ENCODE results near the gene MRPL11.

The MRPL11 gene

GRCh38 chr11:66429983-66430602 is 8.6 kb downstream of the MRPL11 start:
- DNase-seq, result peak; percentile 90

DNA sequence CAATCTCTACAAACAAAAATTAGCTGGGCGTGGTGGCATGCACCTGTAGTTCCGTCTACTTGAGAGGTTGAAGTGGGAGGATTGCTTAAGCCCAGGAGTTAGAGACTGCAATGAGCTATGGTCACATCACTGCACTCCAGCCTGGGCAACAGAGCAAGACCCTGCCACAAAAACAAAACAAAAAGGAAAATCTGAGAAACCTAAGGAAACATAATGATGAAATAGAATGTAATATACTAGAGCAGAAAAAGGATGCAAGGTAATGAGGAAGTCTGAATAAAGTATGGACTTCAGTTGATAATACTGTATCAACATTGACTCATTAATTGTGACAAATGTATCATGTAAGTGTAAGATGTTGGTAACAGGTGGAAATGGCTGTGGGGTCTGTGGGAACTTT is 9.7 kb downstream of the MRPL11 start:
- DNase-seq, result no peak

DNA sequence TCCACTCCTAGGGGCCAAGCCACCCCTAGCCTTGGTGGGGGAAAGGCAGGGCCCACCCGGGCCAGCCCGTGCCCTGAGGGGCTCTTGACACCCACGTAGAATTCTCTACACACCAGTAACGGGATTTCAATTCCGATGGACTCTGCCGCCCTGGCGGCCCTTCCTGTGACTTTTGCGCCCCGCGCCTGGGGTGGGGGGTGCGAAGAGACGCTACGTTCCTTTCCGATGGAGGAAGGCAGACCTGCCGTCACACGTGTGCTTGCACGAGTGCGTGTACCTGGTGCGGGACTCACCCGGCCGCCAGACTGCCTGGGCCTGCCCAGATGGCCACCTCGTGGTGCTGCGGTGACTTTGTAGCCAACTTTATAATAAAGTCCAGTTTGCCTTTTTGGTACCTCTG is 12.3 kb downstream of the MRPL11 start:
- DNase-seq, result peak; percentile 40

GRCh38 chr11:66421492-66422205 is 17.0 kb downstream of the MRPL11 start:
- peak; percentile 87 for DNase-seq

DNA sequence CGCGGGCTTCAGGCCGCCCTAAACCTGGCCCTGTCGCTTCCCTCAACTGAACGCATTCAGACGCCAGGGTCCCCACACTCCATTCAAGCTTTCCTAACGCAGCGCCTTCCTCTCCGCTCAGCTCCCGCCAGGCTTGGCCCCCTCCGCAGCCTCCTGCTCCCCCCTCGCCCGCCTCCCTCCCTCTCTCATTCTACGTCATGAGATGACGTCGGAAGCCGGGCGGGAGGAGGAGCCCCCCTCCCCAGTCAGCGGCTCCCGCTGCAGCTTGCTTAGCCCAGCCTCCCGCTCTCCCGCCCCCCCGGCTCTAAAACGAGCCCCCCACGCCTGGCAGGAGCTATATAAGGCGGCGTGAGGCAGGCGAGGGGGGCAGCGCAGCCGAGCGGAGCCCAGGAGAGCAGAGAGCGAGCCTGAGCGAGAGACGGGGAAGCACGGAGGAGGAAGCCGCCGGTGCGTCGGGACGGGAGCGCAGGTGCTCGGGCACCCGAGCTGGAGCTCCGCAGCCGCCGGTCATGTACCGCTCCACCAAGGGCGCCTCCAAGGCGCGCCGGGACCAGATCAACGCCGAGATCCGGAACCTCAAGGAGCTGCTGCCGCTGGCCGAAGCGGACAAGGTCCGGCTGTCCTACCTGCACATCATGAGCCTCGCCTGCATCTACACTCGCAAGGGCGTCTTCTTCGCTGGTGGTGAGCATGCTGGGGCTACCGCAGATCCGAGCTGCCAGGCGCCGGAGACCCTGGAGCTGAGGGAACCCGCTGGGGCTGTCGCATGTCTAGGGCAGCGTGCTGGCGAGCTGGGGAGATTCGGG is 17.8 kb downstream of the MRPL11 start, which contains the start of gene NPAS4:
TSS of gene NPAS4 (plus strand) at position 365 of the 806 bp plus-strand sequence. CDS start at position 510, 145 bp downstream.
- DNase-seq, result peak; percentile 74

DNA sequence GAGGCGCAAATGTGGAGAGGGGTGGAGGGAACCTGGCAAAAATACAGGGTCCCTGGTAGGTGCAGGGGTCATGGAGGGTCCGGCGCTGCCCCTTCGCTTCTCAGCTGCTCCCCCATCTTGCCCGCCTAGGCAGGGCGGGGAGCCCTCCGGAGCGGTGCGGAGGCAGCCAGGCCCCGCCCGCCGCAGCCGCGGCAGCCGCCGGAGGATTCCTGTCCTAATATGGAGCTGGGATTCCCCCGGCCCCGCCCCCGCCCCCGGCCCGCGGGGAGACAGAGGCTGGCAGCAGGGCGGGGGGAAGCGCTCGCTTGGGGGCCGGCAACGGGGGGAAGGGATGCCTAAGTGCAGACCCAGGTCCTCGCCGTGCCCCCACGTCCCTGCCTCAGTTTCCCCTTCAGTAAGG is 18.8 kb downstream of the MRPL11 start:
- DNase-seq, result peak; percentile 59

DNA sequence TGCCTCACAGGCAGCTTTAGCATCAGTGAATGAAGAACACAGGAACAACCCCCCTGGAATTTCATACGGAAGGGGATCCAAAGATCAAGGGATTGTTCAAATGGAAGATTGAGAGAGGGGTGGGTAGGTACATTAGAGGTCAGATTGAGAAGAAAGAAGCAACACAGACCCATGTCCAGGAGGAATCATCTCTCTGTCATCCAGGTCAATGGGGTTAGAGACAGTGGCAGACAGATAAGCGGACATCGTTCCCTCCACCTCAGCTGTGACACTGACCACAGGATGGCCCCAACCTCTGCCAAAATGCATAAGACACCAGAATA is 19.7 kb downstream of the MRPL11 start:
- no peak for DNase-seq

DNA sequence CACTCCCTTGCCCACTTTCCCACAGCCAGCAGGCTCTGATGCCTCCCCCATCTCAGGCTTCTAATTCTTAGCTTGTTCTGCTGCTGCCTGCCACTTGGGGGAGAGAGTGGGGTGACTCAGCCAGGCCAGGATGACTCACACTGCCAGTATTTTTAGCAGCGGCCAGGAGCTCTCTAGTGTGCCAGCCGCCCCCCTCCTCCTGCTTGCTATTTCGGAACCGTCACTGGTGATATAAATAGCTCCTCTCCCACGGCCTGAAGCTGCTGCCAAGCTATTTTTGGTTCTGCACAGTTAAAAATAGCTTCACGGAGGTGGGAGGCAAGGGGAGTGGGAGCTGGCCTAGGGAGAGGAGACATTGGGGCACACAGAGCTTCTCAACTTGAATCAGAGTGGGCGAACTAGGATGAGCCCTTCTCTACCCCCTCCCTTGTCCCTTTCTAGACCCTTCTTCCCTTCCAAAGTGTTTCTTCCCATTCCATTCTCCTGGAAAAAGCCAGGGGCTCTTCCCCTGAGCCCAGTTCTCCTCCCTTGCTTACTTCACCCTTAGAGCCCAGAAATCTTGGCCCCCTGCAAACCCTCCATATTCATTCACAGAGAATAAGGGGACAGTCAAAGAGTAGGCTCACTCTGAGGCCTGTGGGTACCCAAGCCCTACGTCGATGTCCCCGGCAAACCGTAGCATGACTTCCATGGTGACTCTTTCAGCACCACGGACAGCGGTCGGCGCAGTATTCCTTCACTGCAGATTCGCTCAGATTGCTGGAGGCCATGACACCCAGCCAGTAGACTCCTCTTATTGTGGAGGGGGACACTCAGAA is 20.3 kb downstream of the MRPL11 start:
- peak; percentile 92 for DNase-seq

- DNase-seq, result no peak
Measured at GRCh38 chr11:66417000-66417399, 21.6 kb downstream of the MRPL11 start.

GRCh38 chr11:66415423-66415822 is 23.2 kb downstream of the MRPL11 start:
- DNase-seq, result no peak

DNA sequence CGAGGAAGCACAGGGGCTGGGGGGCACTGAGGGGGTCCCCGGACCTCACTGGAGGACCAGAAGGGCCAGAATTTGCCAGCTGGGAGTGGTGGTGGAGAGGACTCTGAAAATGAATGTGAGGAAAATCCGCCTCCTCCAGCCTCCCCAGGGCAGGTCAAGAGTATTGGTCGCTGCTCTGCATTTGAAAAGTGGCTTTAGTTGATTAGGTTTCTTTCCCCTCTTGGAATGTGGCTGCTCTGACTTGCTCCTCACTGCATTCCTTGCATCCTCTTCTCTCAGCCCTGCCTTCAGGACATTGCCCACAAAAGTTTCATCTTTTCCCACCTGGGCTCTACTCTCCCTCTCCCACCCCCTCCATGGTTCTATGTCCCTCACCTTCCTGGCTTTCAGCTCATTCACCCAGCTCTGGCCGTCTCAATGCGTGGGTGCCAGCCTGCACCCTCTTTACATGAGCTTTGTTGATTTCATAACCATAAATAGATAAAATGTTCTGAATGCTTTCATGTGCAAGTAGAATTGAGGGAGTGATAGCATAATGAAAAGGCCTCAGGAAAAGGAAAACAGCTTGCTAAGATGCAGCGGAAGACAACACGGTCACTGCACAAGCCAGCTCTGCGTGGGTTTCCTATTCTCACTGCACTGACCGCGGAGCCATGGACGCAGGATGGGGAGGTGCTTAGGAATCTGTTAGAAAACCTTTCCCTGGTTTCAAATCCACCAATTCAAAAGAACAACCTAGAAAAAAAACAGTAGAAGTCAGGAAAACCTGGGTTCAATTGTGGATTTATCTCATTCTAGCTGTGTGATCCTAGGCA is 24.3 kb downstream of the MRPL11 start:
- DNase-seq, result no peak

GRCh38 chr11:66413167-66413566 is 25.5 kb downstream of the MRPL11 start:
- no peak for DNase-seq

DNA sequence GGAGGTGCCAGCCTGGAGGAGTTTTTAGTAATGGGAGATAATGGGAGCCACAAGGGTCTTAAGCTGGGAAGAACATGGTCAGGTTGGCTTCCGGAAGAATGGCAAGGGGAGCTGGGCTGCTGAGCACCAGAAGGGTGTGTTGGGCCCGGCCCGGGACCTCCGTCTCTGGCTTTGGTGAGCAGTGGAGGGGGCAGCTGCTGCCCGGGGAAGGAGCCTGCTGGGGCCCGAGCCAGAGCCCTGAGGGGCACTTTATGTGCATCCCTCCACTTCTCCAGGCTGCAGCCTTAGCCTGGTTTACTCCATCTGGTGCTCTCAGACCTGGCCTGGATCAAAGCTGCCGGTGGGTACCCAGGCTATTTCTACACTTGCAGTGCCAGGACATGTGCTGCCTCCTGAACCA is 26.5 kb downstream of the MRPL11 start:
- no peak for DNase-seq

- no peak for DNase-seq
Measured at GRCh38 chr11:66411323-66411722, 27.3 kb downstream of the MRPL11 start.

DNA sequence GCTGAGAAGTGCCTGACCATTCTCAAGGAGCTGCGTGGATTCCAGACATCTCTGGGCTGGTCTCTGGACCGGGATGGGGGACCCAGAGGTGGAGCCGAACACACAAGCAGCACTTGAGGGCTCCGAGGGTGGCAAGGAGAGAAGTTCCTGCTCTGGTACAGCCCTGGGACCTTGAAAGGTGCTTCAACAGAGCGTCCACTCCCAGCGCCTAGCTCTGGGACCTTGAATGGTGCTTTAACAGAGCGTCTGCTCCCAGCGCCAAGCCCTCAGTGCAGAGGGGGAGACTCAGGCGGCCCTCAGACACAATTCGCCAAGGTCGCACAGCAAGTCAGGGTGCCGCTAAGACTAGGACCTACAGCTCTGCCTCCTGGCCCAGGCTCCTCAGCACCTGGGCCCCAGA is 28.5 kb downstream of the MRPL11 start:
- DNase-seq, result no peak

DNA sequence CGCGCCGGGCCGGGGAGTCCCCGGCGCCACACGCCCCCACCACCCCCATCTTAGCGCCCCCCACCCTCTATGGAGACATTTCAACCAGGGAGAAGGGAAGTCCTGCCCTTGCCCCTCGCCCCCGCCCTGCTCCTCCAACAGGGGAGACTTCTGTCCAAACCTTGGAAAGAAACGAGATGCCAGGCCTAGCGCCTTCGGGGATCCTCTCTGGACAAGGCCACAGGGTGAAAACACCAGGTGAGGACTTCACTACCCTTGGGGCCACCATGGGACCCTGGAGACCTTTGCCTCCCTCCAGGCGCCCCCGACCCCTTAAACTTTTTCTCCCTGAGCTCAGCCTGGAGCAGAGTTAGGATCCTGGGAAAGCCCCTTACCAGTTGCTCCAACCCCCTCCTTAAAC is 29.4 kb downstream of the MRPL11 start:
- DNase-seq, result peak; percentile 54

DNA sequence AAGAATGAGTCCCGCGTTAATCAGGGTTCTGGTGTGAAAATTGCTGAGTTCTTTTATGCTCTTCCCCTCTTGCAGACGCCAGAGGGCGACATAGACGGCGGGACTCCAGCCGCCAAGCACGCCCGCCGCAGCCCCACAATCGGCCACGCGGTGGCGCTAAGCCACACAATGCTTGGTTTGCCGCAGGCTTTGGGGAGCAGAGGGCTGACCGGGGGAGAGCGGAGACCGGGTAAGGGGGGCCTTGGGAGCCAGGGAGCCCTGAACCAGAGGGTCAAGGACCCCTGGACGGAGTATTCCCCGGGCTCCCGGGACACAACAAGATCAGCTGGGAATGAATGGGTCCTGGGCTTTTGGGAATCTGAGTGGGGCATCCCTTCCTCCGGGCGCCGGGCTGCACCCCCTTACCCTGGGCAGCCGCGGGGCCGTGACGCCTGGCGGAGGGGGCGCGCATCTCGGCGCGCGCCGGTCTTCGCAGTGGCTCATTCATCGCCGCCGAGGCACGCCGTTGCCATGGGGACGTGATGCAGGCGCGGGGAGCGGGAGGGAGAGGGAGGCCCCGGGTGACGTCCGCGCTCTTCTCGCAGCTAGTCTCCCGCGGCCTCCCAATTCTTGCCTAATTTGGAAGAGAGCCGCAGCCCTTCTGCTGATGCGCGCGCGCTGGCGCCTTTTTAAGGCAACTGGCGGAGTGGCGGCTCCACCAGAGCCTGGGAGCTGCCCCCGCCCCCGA is 30.0 kb downstream of the MRPL11 start:
- peak; percentile 94 for DNase-seq

DNA sequence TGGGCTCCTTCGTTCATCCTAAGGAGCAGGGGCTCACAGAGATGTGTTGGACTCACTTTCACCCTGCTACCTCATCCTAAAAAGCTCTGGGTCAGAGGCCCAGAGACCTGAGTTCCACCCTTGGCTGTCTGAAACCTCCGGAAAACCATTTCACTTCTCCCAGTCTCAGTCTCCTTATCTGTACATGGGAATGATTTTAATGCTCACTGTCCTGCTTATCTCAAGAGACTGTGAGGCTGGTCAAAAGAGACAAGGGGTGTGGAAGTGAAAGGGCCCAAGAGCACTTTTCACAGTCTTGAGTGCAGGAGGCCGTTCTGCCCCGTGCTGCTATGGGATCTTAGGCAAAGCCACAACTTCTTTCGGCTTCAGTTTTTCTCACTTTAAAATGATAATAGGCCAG is 31.0 kb downstream of the MRPL11 start:
- no peak for DNase-seq

- no peak for DNase-seq
Measured at GRCh38 chr11:66393954-66394353, 44.7 kb downstream of the MRPL11 start.

- no peak for DNase-seq
Measured at GRCh38 chr11:66391322-66391721, 47.3 kb downstream of the MRPL11 start.

DNA sequence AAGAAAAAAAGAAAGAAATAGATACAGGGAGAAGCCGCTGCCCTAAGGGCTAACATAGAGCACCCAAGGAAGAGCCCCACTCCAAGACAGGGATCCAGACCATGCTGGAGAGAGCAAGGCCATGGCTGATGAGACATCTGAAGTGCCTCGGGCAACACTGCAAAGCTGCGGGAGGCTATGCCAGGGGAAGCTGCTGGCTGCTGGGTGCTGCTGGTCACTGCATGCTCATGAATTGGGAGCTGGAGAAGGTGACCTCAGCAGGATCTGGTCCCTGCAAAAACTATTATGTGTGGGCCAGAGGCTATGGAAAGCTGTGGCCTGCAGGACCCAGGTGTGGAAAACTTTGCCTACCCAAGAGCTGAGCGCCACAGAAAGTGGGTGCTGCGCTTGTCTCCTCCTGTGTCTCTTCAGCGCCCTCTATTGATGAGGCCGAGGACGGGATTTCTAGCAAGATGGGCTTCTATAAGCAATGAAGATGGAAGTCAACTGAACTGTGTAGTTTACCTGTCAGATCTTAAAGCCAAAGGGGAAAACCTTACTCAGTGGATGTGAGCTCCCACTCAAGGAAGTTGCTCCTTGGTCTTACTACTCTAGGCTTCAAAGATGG is 49.8 kb downstream of the MRPL11 start:
- peak; percentile 94 for DNase-seq

Measured in DMS53 (cell line).